Astrocyte (in vitro differentiated cells and primary cell): Measurements from ENCODE around the gene PINK1.

Experiments
- EZH2 ChIP-seq: IDR thresholded peaks from 2 replicates; pipeline ENCODE4 v1.6.1; 2012; ENCODE audit warnings: mild to moderate bottlenecking, low read length, inconsistent platforms; ENCODE audit not compliant: insufficient read depth
- TF ChIP-seq, protein P1 (sequence below): IDR thresholded peaks from 2 replicates; pipeline ENCODE4 v1.5.1; 2011; ENCODE audit warnings: low read depth, mild to moderate bottlenecking, inconsistent platforms, low read length, moderate library complexity; ENCODE audit not compliant: insufficient read depth

DNA sequence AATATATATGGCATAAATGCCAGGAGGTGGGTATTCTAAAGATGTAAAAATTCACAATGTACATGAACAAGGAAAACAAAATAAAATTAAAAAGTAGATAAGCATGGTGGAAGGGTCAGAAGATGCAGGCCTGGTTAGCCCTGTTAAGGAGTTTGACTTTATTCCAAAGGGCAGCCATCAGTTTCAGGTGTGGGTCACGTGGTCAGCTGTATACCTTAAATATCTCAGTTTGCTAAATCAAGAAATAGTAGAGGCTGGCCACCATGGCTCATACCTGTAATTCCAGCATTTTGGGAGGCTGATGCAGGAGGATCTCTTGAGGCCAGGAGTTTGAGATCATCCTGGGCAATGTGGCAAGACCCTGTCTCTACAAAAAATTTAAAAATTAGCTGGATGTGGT, 8.5 kb upstream of the PINK1 start:
- TF ChIP-seq, protein P1, sequence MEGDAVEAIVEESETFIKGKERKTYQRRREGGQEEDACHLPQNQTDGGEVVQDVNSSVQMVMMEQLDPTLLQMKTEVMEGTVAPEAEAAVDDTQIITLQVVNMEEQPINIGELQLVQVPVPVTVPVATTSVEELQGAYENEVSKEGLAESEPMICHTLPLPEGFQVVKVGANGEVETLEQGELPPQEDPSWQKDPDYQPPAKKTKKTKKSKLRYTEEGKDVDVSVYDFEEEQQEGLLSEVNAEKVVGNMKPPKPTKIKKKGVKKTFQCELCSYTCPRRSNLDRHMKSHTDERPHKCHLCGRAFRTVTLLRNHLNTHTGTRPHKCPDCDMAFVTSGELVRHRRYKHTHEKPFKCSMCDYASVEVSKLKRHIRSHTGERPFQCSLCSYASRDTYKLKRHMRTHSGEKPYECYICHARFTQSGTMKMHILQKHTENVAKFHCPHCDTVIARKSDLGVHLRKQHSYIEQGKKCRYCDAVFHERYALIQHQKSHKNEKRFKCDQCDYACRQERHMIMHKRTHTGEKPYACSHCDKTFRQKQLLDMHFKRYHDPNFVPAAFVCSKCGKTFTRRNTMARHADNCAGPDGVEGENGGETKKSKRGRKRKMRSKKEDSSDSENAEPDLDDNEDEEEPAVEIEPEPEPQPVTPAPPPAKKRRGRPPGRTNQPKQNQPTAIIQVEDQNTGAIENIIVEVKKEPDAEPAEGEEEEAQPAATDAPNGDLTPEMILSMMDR: no peak
- no peak for TF ChIP-seq EZH2
